ENCODE data around the gene PRRT4.

DNA sequence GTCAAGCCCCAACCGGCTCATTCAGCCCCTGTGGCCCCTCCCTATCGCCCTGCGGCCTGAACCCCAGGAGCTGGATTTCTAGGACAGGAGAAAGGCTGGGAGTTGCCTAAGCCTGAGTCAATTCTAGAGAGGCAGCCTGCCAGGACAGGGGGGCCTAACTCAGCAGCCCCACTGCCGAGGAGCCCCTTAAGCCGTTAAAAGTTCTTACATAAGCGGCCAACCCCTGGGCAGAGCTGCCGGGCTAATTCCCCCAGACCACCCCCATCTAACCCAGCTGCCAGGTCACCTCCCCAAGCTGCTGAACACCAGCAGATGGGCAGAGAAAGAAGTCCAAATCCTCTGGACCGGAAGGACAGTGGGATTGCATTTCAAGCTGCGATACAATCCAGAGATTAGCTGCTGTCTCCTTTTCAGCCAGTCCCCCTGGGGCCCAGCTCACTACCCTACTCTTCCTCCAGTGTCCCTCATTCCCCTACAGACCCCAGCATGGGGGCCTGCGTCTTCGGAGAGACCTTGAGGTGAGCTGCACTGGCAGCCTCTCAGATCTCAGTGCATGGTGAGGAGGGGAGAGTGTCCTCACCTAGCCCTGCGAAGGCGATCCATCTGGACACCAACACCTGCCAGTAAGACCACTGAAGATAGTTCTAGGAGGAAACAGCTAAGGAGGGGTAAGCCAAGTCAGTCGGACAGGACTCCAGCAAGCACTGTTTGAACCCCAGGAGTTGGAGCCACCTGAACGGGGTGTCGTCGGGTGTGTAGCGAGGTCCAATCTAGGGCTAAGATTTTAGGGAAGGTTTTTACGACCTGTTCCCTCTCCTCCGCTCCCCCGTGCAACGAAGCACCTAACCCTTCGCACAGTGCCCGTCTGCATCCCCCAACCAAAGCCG lies 47.5 kb upstream of the PRRT4 start:
- TF ChIP-seq HOXD13 (CRISPR knock-in tag; IDR thresholded peaks at IDR 0.05; ENCODE audit: borderline replicate concordance) (no peak), MYNN (tag by site-specific recombination; IDR thresholded peaks at IDR 0.05; ENCODE audit: borderline replicate concordance) (no peak), ZFP3 (tag by site-specific recombination; IDR thresholded peaks at IDR 0.05; ENCODE audit: low read depth) (no peak), ZNF16 (tag by site-specific recombination; IDR thresholded peaks at IDR 0.05; ENCODE audit: low read depth) (no peak), ZNF529 (tag by site-specific recombination; IDR thresholded peaks at IDR 0.05; ENCODE audit: insufficient replicate concordance) (no peak), ZNF266 (tag by site-specific recombination; IDR thresholded peaks at IDR 0.05; ENCODE audit: low read depth) (no peak), ZNF140 (tag by site-specific recombination; IDR thresholded peaks at IDR 0.05) (no peak), YY1 (tag by site-specific recombination; IDR thresholded peaks at IDR 0.05) (no peak)
- TF ChIP-seq, protein P1, sequence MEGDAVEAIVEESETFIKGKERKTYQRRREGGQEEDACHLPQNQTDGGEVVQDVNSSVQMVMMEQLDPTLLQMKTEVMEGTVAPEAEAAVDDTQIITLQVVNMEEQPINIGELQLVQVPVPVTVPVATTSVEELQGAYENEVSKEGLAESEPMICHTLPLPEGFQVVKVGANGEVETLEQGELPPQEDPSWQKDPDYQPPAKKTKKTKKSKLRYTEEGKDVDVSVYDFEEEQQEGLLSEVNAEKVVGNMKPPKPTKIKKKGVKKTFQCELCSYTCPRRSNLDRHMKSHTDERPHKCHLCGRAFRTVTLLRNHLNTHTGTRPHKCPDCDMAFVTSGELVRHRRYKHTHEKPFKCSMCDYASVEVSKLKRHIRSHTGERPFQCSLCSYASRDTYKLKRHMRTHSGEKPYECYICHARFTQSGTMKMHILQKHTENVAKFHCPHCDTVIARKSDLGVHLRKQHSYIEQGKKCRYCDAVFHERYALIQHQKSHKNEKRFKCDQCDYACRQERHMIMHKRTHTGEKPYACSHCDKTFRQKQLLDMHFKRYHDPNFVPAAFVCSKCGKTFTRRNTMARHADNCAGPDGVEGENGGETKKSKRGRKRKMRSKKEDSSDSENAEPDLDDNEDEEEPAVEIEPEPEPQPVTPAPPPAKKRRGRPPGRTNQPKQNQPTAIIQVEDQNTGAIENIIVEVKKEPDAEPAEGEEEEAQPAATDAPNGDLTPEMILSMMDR (tag by site-specific recombination; IDR thresholded peaks at IDR 0.05) = no peak
- TF ChIP-seq, protein P2, sequence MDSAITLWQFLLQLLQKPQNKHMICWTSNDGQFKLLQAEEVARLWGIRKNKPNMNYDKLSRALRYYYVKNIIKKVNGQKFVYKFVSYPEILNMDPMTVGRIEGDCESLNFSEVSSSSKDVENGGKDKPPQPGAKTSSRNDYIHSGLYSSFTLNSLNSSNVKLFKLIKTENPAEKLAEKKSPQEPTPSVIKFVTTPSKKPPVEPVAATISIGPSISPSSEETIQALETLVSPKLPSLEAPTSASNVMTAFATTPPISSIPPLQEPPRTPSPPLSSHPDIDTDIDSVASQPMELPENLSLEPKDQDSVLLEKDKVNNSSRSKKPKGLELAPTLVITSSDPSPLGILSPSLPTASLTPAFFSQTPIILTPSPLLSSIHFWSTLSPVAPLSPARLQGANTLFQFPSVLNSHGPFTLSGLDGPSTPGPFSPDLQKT (IDR thresholded peaks at IDR 0.05; ENCODE audit: borderline replicate concordance, low read depth, low read length) = no peak
